Measurements from ENCODE around the gene MRPL44.
A peak's percentile ranks its signal among the peaks of the same experiment; 100 is the strongest.

MRPL44 gene

DNA sequence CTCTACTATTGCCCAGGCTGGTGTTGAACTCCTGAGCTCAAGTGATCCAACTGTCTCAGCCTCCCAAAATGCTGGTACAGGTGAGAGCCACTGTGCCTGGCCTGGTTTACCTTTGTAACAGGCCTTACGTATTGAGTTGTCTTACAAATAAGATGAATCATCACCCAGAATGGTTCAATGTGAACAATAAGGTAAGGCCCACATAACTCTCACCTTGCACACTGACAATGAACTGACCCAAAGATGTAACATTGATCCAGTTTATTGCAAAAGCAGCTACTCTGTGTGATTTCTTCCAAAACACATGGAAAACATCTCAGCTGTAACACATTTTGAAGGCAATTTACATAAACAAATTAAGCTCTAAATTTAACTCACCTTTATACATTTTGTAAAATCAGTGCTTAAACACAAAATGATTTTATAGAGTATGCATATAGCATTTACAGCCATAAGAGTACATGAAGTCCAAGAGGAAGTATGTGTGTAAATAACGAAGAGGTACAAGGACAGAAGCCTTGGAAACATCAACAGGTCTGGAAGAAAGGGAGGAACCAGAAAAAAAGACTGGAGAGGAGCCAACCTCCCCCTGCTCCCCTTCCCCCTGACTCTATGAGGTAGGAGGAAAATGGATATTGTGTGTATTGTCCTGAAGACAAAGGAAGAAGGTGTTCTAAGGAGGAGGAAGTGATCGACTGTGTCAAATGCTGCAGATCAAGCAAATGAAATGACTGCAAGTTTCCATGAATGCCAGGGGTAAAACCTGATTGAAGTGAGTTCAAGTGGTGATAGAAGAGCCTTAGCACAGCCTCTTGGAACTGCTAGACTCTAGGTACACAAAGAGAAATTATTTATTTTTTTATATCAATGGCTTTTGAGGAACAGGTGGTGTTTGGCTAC, 6.6 kb upstream of the MRPL44 start:
- in situ Hi-C loops (cut with HindIII; ENCODE audit: low sequenced_read_pairs) = no loop called here
- DNase-seq (ENCODE audit: low read depth, low spot score) = no peak

DNA sequence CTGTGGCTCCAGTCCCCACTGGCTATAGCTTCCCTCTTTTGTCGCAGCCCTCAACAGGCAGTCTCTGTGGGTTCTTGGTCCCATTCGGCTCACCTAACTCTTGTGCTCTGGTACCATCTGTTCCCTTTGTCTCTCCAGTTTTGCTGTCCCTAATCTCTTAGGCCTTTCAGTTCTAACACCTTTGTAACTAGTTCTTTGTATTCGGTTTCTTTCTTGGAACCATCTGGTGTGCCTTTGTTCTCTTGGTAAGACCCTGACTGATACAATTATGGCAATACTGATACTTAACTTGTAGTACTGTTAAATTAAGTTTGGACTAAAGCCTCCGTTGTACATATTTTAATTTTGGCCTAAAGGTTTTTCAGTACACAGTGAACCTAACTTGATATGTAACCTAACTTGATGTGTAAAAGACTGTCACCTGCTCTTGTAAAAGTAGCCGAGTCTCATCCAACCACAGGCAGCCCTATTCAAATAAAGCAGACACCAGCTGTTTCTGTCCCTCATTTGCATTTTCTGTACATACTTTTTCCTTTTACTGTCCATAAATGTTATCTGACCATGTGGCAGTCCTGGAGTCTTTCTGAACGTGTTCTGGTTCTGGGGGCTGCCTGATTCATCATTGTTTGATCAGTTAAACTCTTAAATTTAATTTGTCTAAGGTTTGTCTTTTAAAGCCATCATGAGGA, 4.8 kb upstream of the MRPL44 start:
- in situ Hi-C loops (cut with HindIII; ENCODE audit: low sequenced_read_pairs) = no loop called here
- TF ChIP-seq, protein P1, sequence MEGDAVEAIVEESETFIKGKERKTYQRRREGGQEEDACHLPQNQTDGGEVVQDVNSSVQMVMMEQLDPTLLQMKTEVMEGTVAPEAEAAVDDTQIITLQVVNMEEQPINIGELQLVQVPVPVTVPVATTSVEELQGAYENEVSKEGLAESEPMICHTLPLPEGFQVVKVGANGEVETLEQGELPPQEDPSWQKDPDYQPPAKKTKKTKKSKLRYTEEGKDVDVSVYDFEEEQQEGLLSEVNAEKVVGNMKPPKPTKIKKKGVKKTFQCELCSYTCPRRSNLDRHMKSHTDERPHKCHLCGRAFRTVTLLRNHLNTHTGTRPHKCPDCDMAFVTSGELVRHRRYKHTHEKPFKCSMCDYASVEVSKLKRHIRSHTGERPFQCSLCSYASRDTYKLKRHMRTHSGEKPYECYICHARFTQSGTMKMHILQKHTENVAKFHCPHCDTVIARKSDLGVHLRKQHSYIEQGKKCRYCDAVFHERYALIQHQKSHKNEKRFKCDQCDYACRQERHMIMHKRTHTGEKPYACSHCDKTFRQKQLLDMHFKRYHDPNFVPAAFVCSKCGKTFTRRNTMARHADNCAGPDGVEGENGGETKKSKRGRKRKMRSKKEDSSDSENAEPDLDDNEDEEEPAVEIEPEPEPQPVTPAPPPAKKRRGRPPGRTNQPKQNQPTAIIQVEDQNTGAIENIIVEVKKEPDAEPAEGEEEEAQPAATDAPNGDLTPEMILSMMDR (IDR thresholded peaks at IDR 0.05; ENCODE audit: low read depth, low read length) = no peak

More for the DNA sequence above, 6.6 kb upstream of the MRPL44 start:
- TF ChIP-seq, protein P1 (IDR thresholded peaks at IDR 0.05; ENCODE audit: low read depth, low read length) = no peak
- H3K4me3 ChIP-seq (ENCODE audit: low read depth, low read length) = no peak overlapping the region

DNA sequence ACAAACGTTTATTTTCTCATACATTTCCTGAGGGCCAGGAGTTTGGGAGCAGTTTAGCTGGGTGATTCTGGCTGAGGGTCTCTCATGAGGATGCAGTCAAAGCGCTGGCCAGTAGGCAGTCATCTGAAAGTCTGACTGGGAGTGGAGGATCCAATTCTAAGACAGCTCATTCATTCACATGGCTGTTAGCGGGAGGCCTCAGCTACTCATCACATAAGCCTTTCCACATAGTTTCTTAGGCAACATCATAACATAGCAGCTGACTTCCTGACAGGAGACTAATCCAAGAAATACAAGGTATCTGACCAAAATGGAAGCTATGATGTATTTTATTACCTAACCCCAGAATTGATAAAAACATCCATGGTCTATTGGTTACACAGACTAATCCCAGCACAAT, 2.9 kb upstream of the MRPL44 start:
- H3K4me3 ChIP-seq (ENCODE audit: low read depth, low read length) = no peak overlapping the region
- TF ChIP-seq, protein P1 (IDR thresholded peaks at IDR 0.05; ENCODE audit: low read depth, low read length) = no peak
- in situ Hi-C loops (cut with HindIII; ENCODE audit: low sequenced_read_pairs) = no loop called here
- peak; percentile 86 for DNase-seq (ENCODE audit: low read depth, low spot score)

More for the DNA sequence above, 4.8 kb upstream of the MRPL44 start:
- no peak for DNase-seq (ENCODE audit: low read depth, low spot score)
- no peak overlapping the region for H3K4me3 ChIP-seq (ENCODE audit: low read depth, low read length)

DNA sequence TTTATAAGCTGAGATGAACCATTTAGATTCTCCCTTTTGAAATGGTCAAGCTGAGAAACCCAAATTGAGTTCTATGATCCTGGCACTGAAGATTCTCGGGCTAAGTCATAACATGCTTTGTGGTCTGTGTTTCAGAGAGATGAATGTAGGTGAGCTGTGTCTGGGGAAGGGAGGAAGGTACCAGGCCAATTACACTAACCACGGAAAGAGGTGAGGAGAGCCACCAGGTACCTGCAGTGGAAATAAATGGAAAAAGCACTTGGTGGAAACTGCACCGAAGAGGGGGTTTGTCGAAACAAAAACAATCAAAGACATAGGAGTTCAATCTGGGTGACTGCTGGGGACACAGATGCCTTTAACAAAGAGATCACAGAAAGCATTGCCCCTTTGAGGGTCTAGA, 963 bp upstream of the MRPL44 start:
- in situ Hi-C loops (cut with HindIII; ENCODE audit: low sequenced_read_pairs) = no loop called here
- no peak overlapping the region for H3K4me3 ChIP-seq (ENCODE audit: low read depth, low read length)
- no peak for DNase-seq (ENCODE audit: low read depth, low spot score)
- TF ChIP-seq, protein P1 (IDR thresholded peaks at IDR 0.05; ENCODE audit: low read depth, low read length) = no peak

DNA sequence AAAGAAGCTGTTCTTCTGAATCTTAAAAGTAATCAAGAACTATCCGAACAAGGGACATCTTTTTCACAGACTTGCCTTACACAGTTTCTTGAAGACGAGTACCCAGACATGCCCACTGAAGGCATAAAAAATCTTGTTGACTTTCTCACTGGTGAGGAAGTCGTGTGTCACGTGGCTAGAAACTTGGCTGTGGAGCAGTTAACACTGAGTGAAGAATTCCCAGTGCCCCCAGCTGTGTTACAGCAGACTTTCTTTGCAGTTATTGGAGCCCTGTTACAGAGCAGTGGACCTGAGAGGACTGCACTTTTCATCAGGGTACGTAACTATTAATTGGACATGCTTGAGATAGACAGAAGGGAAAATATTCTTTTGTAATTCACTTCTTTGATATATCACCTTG, 2.4 kb downstream of the MRPL44 start:
- DNase-seq (ENCODE audit: low read depth, low spot score) = peak; percentile 59
- no peak overlapping the region for H3K4me3 ChIP-seq (ENCODE audit: low read depth, low read length)
- TF ChIP-seq, protein P1 (IDR thresholded peaks at IDR 0.05; ENCODE audit: low read depth, low read length) = no peak
- in situ Hi-C loops (cut with HindIII; ENCODE audit: low sequenced_read_pairs) = no loop called here

DNA sequence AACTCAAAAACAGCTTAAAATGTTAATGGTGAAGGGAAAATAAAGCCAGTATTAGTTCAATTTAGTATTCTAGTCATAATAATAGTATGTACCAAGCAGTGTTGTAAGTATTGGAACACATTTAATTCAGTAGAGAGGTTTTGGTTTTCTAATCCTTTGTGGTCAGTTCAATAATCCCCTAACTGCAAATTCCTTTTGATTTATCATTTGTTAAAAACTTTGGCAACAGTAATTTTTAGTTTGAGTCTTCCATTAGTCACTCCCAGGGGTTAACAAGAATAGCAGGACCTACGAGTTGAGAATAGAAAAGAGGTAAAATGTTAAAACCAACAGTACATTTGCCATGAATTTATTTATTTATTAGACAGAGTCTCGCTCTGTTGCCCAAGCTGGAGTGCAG, 10.7 kb downstream of the MRPL44 start:
- TF ChIP-seq, protein P1 (IDR thresholded peaks at IDR 0.05; ENCODE audit: low read depth, low read length) = no peak
- in situ Hi-C loops (cut with HindIII; ENCODE audit: low sequenced_read_pairs) = no loop called here
- peak; percentile 12 for DNase-seq (ENCODE audit: low read depth, low spot score)
- no peak overlapping the region for H3K4me3 ChIP-seq (ENCODE audit: low read depth, low read length)
